ENCODE results near the gene ARHGEF4.

The ARHGEF4 gene

GRCh38 chr2:130834931-130835765 lies 1.6 kb upstream of the ARHGEF4 start:
- DNase-seq = no peak

- no peak for DNase-seq
Measured at GRCh38 chr2:130835766-130836015, 1.0 kb upstream of the ARHGEF4 start.

GRCh38 chr2:130837175-130837810 lies 579 bp downstream of the ARHGEF4 start:
- no peak for DNase-seq

- no peak for DNase-seq
Measured at GRCh38 chr2:130837811-130838565, 1.3 kb downstream of the ARHGEF4 start.

GRCh38 chr2:130839011-130839780 lies 2.5 kb downstream of the ARHGEF4 start:
- no peak for DNase-seq

- no peak for DNase-seq
Measured at GRCh38 chr2:130840506-130840905, 3.8 kb downstream of the ARHGEF4 start.

GRCh38 chr2:130841741-130842365 lies 5.1 kb downstream of the ARHGEF4 start:
- DNase-seq = no peak

- DNase-seq = no peak
Measured at GRCh38 chr2:130842770-130843169, 6.1 kb downstream of the ARHGEF4 start.

DNA sequence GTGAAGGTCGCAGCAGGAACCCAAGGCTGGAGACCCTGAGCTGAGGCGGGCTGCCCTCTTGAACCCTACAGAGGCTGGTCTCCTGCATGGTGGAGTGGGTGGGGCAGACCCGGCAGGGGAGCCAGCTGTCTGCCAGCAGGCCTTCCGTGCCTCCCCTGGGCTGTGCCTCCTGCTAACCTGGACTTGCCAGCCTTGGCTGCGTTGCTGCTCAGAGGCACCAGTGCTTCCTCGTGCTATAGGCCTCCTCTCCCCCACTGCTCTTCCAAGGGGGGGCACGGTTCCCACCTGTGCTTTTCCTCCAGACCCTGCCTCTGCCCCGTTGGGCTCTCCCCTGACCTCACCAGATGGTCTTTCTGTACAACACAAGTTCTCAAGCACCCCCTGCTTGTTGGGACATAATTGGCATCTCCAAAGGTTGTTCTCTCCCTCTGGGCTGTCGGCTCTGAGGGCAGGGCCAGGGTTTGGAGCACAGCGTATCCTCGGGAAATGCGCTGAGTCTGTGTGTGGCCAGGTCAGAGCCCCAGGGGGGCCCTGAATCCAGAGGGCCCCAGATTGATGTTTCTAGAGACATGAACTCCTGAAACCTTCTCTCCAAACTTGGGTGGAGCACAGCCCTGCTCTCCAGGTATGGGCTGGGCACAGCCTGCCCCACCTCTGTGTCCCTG lies 6.7 kb downstream of the ARHGEF4 start:
- DNase-seq = no peak

DNA sequence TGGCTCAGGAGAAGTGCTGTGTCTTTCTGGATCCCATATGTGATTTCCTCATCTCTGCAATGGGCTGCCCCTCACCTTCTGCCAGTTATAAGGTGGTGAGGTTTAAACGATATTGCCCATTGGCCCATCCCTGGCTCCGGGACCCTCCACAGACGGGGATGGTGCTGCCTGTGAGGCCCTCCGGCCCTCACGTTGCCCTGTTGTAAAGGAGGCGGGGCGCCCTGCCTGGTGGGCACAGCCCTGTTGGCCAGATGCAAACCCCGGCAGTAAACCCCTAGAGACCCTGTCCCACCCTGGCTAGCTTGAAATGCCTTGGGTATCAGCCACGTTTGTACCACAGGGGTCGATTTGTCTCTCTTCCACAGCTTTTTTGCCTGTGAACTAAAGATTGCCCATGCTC lies 7.4 kb downstream of the ARHGEF4 start:
- no peak for DNase-seq

GRCh38 chr2:130845505-130846085 lies 8.9 kb downstream of the ARHGEF4 start:
- DNase-seq = no peak

- no peak for DNase-seq
Measured at GRCh38 chr2:130846233-130846632, 9.5 kb downstream of the ARHGEF4 start.

DNA sequence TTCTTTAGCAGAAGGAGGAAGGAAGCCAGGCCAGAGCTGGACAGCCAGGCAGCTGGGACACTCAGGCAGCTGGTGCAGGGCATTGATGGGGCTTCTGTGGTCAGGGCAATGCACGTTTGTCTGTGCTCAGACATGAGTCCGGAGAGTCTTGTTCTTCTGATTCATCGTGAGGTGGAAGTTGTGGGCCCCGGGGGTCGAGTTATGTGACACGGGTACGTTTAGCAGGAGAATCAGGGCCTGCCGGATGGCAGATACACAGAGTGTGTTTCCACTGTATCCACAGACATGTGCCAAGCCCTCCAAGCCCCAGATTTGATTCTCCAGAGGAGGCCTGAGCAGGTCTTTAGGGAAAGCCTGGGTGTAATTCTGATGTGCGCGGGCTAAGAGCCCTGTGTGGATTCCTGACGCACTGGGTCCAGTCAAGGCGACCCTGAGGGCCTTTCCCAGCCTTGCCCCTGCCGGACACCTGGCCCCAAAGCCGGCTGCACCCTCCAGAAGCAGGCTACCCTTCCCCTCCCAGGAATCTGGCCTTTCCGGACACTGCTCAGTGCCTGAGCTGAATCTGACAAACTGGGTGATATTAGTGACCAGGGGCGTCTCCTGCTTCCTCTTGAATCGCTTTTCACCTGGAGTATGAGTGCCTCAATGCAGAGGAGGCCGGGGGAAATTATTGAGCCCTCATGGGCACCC lies 10.1 kb downstream of the ARHGEF4 start:
- no peak for DNase-seq

DNA sequence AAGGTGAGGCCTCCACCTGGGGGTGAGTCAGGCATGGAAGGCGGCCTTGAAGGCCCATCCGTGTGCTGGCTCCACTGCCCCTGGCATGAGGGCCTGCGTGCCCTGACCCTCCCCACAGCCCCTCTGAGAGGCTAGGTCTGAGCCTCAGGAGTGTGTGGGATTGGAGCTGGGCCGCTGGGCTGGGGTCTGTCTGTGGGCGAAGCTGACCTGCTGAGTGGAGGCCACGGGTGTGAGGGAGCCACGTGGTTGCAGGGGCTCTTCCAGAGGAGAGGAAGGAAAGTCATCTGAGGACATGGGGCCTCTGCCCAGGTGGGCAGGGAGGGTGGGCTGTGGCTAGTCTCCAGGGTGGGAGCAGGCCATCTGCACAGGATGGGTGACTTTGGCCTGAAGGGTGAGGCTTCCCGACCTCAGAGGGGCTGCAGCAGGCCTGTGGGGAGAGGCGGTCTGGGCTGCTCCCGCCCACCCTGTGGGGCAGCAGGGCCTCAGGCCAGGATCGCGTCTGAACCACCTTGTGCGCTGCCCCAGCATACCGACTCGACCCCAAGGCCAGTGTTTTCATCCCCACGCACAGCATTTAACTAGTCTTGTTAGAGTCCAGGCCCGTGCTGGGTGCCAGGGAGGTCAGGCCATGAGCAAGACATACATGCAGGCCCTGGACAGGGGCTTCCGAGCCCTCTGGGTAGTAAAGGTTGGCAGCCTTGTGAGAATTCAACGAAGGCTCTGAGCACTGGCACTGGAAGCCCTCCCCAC lies 11.2 kb downstream of the ARHGEF4 start:
- DNase-seq = no peak

- DNase-seq = no peak
Measured at GRCh38 chr2:130848526-130849210, 12.0 kb downstream of the ARHGEF4 start.

- no peak for DNase-seq
Measured at GRCh38 chr2:130849896-130850787, 13.4 kb downstream of the ARHGEF4 start.

DNA sequence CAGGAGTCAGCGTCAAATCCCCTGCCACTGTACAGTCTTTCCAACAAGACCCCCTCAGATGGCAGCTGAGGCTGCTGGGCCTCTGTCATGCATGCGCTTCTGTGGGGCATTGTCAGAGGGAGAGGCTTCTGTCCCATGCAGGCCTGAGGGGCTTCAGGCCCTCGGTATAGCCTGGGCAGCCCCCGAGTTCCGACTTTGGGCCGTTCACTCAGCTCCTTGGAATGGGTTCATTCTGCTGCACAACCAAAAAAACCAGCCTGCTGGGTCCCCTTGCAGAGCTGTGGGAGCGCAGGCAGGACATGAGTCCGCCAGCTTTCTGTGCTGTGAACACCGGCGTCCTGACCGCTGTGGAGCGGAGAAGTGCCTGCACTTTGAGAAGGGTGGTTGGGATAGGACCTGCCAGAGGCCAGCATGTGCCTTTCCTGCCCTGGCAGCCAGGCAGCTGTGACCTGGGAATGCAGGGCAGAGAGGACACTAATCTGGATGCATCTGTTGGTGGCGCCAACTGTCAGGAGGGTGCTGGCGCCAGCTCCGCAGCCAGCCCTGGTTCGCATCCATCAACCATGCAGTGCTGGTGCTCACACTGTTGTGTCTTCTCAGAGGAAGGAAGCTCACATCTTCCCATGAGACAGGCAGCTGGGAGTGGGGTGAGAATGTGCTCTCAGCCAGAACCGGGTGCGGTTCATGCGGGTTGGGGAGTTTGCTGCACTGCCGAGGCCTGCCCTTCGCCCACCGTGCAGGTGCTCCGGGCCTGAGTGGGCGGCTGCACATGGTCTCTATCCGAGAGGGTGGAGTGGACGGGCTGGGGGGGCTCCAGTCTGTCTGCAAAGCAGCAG lies 14.3 kb downstream of the ARHGEF4 start:
- DNase-seq = no peak

Measured in Kasumi-1 (cell line).